Mesenchymal stem cell (in vitro differentiated cells and primary cell): ENCODE measurements around the gene DOCK3.

Experiments
- DNase-seq: peaks from one replicate; pipeline ENCODE4 v3.0.0-alpha.2; 2013
- H2AFZ ChIP-seq: one replicate; pipeline ENCODE4 v1.6.1; 2013; ENCODE audit warnings: low read depth, mild to moderate bottlenecking, control low read depth, inconsistent platforms, low read length, moderate library complexity
- H2AK5ac ChIP-seq: 2 replicates; pipeline ENCODE4 v1.6.1; 2013; ENCODE audit warnings: low read length, moderate library complexity, mild to moderate bottlenecking, inconsistent platforms; ENCODE audit not compliant: severe bottlenecking
- H2BK120ac ChIP-seq: one replicate; pipeline ENCODE4 v1.6.1; 2013; ENCODE audit warnings: low read depth, mild to moderate bottlenecking, inconsistent platforms, low read length, moderate library complexity
- H2BK12ac ChIP-seq, 2 experiments: one replicate each; pipeline ENCODE4 v1.6.1; 2013; ENCODE audit warnings: inconsistent platforms in 2 of 2, low read length in 2 of 2, mild to moderate bottlenecking in 2 of 2, moderate library complexity in 2 of 2, control low read depth in 1 of 2
- H2BK15ac ChIP-seq: one replicate; pipeline ENCODE4 v1.6.1; 2013; ENCODE audit warnings: mild to moderate bottlenecking, low read depth, inconsistent platforms; ENCODE audit not compliant: poor library complexity, severe bottlenecking
- H2BK5ac ChIP-seq: 2 replicates; pipeline ENCODE4 v1.6.1; 2013; ENCODE audit warnings: low read depth, mild to moderate bottlenecking, low read length, control low read depth, inconsistent platforms; ENCODE audit not compliant: poor library complexity, severe bottlenecking
- H3K14ac ChIP-seq, 2 experiments: one replicate each; pipeline ENCODE4 v1.6.1; 2013; ENCODE audit warnings: inconsistent platforms in 2 of 2, low read length in 2 of 2, control low read depth in 1 of 2, mild to moderate bottlenecking in 1 of 2, moderate library complexity in 1 of 2
- H3K18ac ChIP-seq, 2 experiments: one replicate each; pipeline ENCODE4 v1.6.1; 2013; ENCODE audit warnings: inconsistent platforms in 2 of 2, low read length in 2 of 2, control low read depth in 1 of 2, low read depth in 1 of 2, mild to moderate bottlenecking in 1 of 2
- H3K23ac ChIP-seq, 2 experiments: one replicate each; pipeline ENCODE4 v1.6.1; 2013; ENCODE audit warnings: inconsistent platforms in 2 of 2, low read length in 2 of 2, mild to moderate bottlenecking in 2 of 2, moderate library complexity in 2 of 2, control low read depth in 1 of 2
- H3K27ac ChIP-seq: 2 replicates; pipeline ENCODE4 v1.5.1; 2013; ENCODE audit warnings: mild to moderate bottlenecking, moderate library complexity, low read length, control low read depth, inconsistent platforms; ENCODE audit not compliant: poor library complexity, severe bottlenecking
- H3K27me3 ChIP-seq, 2 experiments: 2 replicates each; pipeline versions ENCODE4 v1.6.1 to v1.7.0; 2013; ENCODE audit warnings: low read length in 2 of 2, mild to moderate bottlenecking in 2 of 2, moderate library complexity in 2 of 2, control low read depth in 1 of 2, inconsistent platforms in 1 of 2; ENCODE audit not compliant: control insufficient read depth in 1 of 2, insufficient read depth in 1 of 2
- H3K36me3 ChIP-seq, 2 experiments: 2 replicates each; pipeline versions ENCODE4 v1.6.1 to v1.7.0; 2013; ENCODE audit warnings: low read length in 2 of 2, control low read depth in 1 of 2, inconsistent platforms in 1 of 2, low read depth in 1 of 2, mild to moderate bottlenecking in 1 of 2; ENCODE audit not compliant: insufficient read depth in 2 of 2, control insufficient read depth in 1 of 2
- H3K4ac ChIP-seq, 2 experiments: one replicate each; pipeline ENCODE4 v1.6.1; 2013; ENCODE audit warnings: inconsistent platforms in 2 of 2, low read length in 2 of 2, mild to moderate bottlenecking in 2 of 2, moderate library complexity in 2 of 2, control low read depth in 1 of 2, low read depth in 1 of 2
- H3K4me1 ChIP-seq: 2 replicates; pipeline ENCODE4 v1.6.1; 2013; ENCODE audit warnings: low read depth, low read length, control low read depth; ENCODE audit not compliant: control insufficient read depth, insufficient read depth
- H3K4me2 ChIP-seq: 2 replicates; pipeline ENCODE4 v1.6.1; 2013; ENCODE audit warnings: low read length, mild to moderate bottlenecking, inconsistent platforms; ENCODE audit not compliant: poor library complexity, severe bottlenecking
- H3K4me3 ChIP-seq, 2 experiments: 2 replicates each; pipeline versions ENCODE4 v1.5.1 to v1.7.0; 2013; ENCODE audit warnings: low read length in 2 of 2, mild to moderate bottlenecking in 2 of 2, control low read depth in 1 of 2, low read depth in 1 of 2; ENCODE audit not compliant: insufficient read depth in 1 of 2
- H3K79me1 ChIP-seq: replicated peaks from 2 replicates; pipeline ENCODE4 v1.6.1; 2013; ENCODE audit warnings: mild to moderate bottlenecking, control low read depth, low read length, inconsistent platforms; ENCODE audit not compliant: poor library complexity, severe bottlenecking
- H3K9ac ChIP-seq: 2 replicates; pipeline ENCODE4 v1.7.0; 2013; ENCODE audit warnings: mild to moderate bottlenecking, low read length, moderate library complexity
- H3K9me3 ChIP-seq: 2 replicates; pipeline ENCODE4 v1.7.0; 2013; ENCODE audit warnings: mild to moderate bottlenecking, low read length; ENCODE audit not compliant: control insufficient read depth
- H4K8ac ChIP-seq: one replicate; pipeline ENCODE4 v1.6.1; 2013; ENCODE audit warnings: inconsistent platforms, mild to moderate bottlenecking, low read length, moderate library complexity
- H4K91ac ChIP-seq: one replicate; pipeline ENCODE4 v1.6.1; 2013; ENCODE audit warnings: mild to moderate bottlenecking, low read length, inconsistent platforms
- WGBS: methylation state at CpG from one replicate; pipeline ENCODE4 v1.1.7; 2013; ENCODE audit warnings: mixed read lengths; 5-methylcytosine and 5-hydroxymethylcytosine counted together

Gene DOCK3

DNA sequence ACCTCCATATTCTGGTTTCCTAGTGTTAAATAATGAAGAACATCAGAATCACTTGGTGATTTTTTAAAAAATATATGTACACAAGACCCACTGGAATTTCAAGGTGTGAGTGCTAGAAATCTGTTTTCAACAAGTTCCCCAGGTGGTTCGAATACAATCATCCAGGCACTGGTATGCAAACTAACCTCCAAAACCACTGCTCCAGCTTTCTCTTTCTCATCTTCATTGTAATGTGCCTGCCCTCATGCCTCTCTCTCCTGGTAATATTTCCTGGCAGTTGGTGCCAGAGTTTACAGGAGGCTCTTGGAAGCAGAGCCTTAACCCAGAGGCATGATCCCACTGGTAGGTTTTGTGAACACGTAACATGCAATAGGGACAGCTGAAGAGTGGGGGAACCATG is 547.2 kb downstream of the DOCK3 start:
- DNase-seq = no peak
- Histone ChIP-seq H3K27ac (no peak overlapping the region), H3K4ac (no peak overlapping the region), H3K4me1 (no peaks in the 10 kb centered on the region), H3K9ac (no peak overlapping the region), H2BK12ac (no peak overlapping the region), H2AK5ac (no peak overlapping the region), H2AFZ (no peak overlapping the region), H3K27me3 (no peaks in the 10 kb centered on the region), H3K4me2 (no peak overlapping the region), H3K23ac (no peak overlapping the region), H3K4me3 (no peak overlapping the region), H2BK120ac (no peak overlapping the region), H2BK15ac (no peak overlapping the region), H3K18ac (no peak overlapping the region), H3K79me1 (no peaks in the 10 kb centered on the region), H4K91ac (no peak overlapping the region), H3K36me3 (no peaks in the 10 kb centered on the region), H4K8ac (no peak overlapping the region), H3K9me3 (no peaks in the 10 kb centered on the region), H2BK5ac (no peak overlapping the region), H3K14ac (no peak overlapping the region)
- WGBS = 72% methylated on average over 2 of the region's 2 CpGs

DNA sequence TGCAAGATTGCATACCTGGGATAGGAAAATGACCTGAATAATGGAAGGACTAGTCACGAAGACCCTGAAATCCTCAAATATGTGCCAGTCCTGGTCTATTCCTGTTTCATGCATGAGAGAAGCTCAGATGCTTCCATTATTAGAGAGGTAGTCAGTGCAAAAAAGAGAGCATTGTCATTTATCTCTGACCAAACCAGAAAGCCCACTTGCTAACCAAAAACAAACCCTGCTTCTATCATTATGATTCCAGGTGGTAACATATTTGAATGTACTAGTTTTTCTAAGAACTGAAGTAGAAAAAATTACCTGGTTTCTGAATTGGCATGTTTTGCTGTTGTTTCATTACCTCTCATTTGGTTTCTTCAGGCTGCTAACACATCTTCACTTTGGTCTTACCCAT is 549.6 kb downstream of the DOCK3 start:
- no peaks in the 10 kb centered on the region for H3K4me1 ChIP-seq
- no peak overlapping the region for H3K4ac ChIP-seq
- no peak overlapping the region for H2BK15ac ChIP-seq
- H2AFZ ChIP-seq = no peak overlapping the region
- no peaks in the 10 kb centered on the region for H3K36me3 ChIP-seq
- H2AK5ac ChIP-seq = no peak overlapping the region
- no peaks in the 10 kb centered on the region for H3K79me1 ChIP-seq
- WGBS = 40% methylated on average over 1 of the region's 1 CpG
- DNase-seq = no peak
- no peak overlapping the region for H4K91ac ChIP-seq
- no peak overlapping the region for H2BK5ac ChIP-seq
- H3K9ac ChIP-seq = no peak overlapping the region
- H3K9me3 ChIP-seq = no peaks in the 10 kb centered on the region
- H3K14ac ChIP-seq = no peak overlapping the region
- no peak overlapping the region for H3K4me2 ChIP-seq
- H2BK120ac ChIP-seq = no peak overlapping the region
- no peak overlapping the region for H3K23ac ChIP-seq
- H3K27ac ChIP-seq = no peak overlapping the region
- no peak overlapping the region for H2BK12ac ChIP-seq
- H4K8ac ChIP-seq = no peak overlapping the region
- H3K4me3 ChIP-seq = no peak overlapping the region
- H3K18ac ChIP-seq = no peak overlapping the region
- no peaks in the 10 kb centered on the region for H3K27me3 ChIP-seq

DNA sequence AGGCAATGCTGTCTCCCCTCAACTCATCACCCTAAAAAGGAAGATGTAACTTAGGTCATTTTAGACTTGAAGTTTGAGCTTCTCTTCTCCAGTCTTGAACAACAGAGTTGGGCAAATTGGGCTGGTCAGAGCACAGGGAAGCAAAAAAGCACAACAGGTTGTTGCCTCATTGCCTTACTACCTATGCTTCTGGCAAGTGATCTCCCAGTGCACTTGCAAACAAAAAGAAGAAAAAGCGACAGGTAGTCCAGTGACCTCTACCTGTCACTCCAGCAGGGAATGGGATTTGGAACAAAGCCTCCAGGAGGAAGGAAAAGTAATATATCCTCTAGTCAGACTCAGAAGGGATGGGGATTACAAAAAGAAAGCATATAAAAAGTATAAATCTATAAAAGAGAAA is 550.1 kb downstream of the DOCK3 start:
- no peak overlapping the region for H3K18ac ChIP-seq
- no peak overlapping the region for H3K4ac ChIP-seq
- no peak overlapping the region for H3K14ac ChIP-seq
- whole genome bisulfite sequencing = 67% methylated on average over 1 of the region's 1 CpG
- H2AK5ac ChIP-seq = no peak overlapping the region
- H2BK5ac ChIP-seq = no peak overlapping the region
- no peak overlapping the region for H3K27ac ChIP-seq
- no peak overlapping the region for H4K91ac ChIP-seq
- no peak overlapping the region for H2AFZ ChIP-seq
- no peak overlapping the region for H2BK15ac ChIP-seq
- no peaks in the 10 kb centered on the region for H3K36me3 ChIP-seq
- no peak overlapping the region for H3K4me3 ChIP-seq
- H3K9ac ChIP-seq = no peak overlapping the region
- no peaks in the 10 kb centered on the region for H3K79me1 ChIP-seq
- H2BK120ac ChIP-seq = no peak overlapping the region
- H3K9me3 ChIP-seq = no peaks in the 10 kb centered on the region
- no peak overlapping the region for H2BK12ac ChIP-seq
- no peak overlapping the region for H4K8ac ChIP-seq
- H3K27me3 ChIP-seq = no peaks in the 10 kb centered on the region
- DNase-seq = no peak
- H3K4me2 ChIP-seq = no peak overlapping the region
- H3K4me1 ChIP-seq = no peaks in the 10 kb centered on the region
- H3K23ac ChIP-seq = no peak overlapping the region

DNA sequence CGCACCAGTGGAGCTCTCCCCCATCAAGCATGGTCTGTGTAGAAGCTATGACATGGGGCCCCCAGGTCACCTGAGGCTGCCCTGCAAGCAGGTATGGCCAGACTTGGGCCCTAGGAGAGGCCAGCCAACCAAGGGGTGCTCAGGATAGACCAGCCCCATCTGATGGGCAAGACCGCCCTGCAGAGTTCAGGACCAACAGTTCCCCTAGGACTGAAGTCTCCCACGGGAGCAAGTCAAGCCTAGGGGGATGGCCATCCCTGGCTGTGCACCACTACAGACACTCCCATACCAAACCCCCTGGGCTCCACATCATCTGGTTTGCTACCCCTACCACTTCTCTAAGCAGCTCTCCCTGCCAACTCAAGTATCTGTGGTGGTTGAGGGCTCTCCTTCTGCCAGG is 568.2 kb downstream of the DOCK3 start:
- no peaks in the 10 kb centered on the region for H3K36me3 ChIP-seq
- no peak overlapping the region for H2BK5ac ChIP-seq

More for the DNA sequence above, 568.2 kb downstream of the DOCK3 start:
- H4K8ac ChIP-seq = no peak overlapping the region
- H3K18ac ChIP-seq = no peak overlapping the region
- DNase-seq = no peak
- H3K27me3 ChIP-seq = no peaks in the 10 kb centered on the region
- no peak overlapping the region for H4K91ac ChIP-seq
- H2AFZ ChIP-seq = no peak overlapping the region
- no peak overlapping the region for H2BK120ac ChIP-seq
- no peaks in the 10 kb centered on the region for H3K9me3 ChIP-seq
- H3K4ac ChIP-seq = no peak overlapping the region
- no peak overlapping the region for H2BK12ac ChIP-seq
- H3K79me1 ChIP-seq = no peaks in the 10 kb centered on the region
- H3K27ac ChIP-seq = no peak overlapping the region
- H3K14ac ChIP-seq = no peak overlapping the region
- WGBS = 75% methylated on average over 3 of the region's 3 CpGs
- no peak overlapping the region for H2BK15ac ChIP-seq
- H3K4me3 ChIP-seq = no peak overlapping the region
- no peak overlapping the region for H2AK5ac ChIP-seq
- H3K4me1 ChIP-seq = no peaks in the 10 kb centered on the region
- no peak overlapping the region for H3K9ac ChIP-seq
- no peak overlapping the region for H3K23ac ChIP-seq
- H3K4me2 ChIP-seq = no peak overlapping the region
